Fibroblast of gingiva (primary cell): ENCODE results near the gene SULT1A2.
"Not testable (repeated sequence)": the region's sequence is repeated elsewhere in the genome, so short reads cannot be mapped to it uniquely, and the experiment has no call there.

Source experiments
- DNase-seq: peaks from one replicate; pipeline ENCODE4 v3.0.0-alpha.2; 2011; ENCODE audit warnings: low read depth

The SULT1A2 gene

GRCh38 chr16:28558456-28558855 is 38.4 kb downstream of the SULT1A2 start:
- DNase-seq: no peak

DNA sequence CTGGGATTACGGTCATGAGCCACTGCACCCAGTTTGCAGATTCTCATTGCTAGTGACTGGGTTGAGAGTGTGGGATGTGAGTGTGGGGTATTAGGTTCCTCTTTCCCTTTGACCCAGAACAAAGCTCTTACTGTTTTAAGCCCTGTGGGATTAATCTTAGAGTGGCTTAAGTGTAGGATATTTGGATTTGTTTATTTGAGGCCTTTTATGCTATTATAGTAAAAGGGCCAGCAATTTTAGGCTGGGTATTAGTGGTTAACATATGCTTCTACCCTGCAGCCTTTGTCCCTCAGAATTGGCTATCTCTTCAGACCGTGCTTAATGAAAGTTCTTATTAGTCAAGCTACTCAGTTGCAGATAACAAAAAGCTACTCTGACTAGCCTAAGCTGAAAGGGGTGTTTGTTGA is 39.9 kb downstream of the SULT1A2 start:
- no peak for DNase-seq

GRCh38 chr16:28555561-28555960 is 41.3 kb downstream of the SULT1A2 start:
- DNase-seq: no peak

GRCh38 chr16:28554634-28555423 is 42.0 kb downstream of the SULT1A2 start:
- no peak for DNase-seq

GRCh38 chr16:28553776-28554633 is 42.8 kb downstream of the SULT1A2 start, which contains the start of gene SGF29:
TSS of gene SGF29 (plus strand) at chr16:28553920. CDS start at chr16:28581070, 27,150 bp downstream.
- DNase-seq: peak; percentile 91

DNA sequence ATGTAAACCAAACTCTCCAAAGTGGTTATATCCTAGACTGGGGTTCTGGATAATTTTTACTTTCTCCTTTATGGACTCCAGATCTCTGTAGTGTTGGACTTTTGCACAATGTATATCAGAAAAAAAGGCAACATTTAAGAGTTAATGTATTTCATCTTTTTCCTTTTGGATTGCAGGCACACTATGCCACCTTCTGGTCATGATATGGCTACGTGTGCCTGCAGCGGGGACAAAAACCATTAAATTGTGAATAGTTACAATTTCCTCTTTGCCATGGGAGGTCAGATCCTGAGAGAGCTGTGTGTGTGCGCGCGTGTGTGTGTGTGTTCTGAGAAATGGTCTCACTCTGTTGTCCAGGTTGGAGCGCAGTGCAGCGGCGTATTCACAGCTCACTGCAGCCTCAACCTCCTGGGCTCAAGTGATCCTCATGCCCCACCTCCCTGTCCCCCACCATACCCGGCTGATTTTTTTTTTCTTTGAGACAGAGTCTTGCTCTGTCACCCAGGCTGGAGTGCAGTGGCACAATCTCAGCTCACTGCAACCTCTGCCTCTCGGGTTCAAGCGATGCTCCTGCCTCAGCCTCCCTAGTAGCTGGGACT is 47.5 kb downstream of the SULT1A2 start:
- DNase-seq: peak; percentile 47

DNA sequence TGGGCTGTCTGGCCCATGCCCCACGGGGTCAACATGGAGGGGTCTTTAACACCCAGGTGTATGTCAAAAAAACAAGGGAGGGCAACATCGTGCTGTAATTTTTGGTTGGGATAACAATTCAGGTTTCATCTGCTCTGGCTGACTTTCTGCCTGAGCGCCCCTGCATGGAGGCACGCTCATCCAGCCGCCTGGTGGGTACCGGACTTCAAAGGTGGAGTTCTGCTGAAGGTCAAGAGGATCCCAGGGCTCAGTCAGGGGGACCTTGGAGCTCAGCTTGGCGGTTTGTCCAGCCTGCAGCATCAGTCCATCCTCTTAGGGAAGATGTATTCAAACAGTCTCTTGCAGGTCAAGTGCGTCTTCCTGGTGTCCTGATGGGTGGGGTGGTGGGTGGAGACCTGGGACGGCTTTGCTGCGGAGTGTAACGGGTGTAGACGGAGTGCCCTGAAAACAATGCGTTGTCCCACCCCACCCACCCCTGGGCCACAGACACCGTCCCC is 48.5 kb downstream of the SULT1A2 start:
- DNase-seq: no peak

- DNase-seq: no peak
These were observed 50.2 kb downstream of the SULT1A2 start for GRCh38 chr16:28546626-28547025.

- not testable (repeated sequence) for DNase-seq
These were observed 50.9 kb downstream of the SULT1A2 start for GRCh38 chr16:28545964-28546363.

GRCh38 chr16:28544998-28545397 is 51.9 kb downstream of the SULT1A2 start:
- no peak for DNase-seq

GRCh38 chr16:28543072-28543471 is 53.8 kb downstream of the SULT1A2 start:
- DNase-seq: no peak

DNA sequence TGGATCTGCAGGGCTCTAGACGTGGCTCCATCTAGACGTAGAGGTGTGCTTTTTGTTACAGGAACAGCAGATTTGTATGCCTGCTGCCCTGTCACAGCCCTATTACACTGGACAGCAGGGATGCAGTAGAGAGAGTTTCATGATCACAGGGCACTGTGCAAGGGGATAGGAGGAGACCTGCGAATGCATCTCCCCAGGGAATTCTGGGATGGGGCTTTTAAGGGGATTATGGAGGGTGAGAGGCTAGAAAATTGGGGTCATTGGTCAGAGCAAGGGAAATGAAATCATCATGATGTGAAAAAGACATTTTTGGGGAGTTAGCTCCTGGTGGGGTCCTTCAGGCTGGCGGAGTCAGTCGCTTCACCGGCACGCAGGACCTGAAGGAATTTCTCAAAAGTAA is 54.2 kb downstream of the SULT1A2 start:
- DNase-seq: no peak
